Measurements from ENCODE around the gene PXYLP1. TPM values are rescaled to one million over a fixed set of nuclear protein-coding genes. Genes with fewer than 3 reads are reported as not detected.

The PXYLP1 gene
- total and polyA plus RNA-seq, 2 experiments from 2014 or later, result 21.3 to 25.8 TPM

DNA sequence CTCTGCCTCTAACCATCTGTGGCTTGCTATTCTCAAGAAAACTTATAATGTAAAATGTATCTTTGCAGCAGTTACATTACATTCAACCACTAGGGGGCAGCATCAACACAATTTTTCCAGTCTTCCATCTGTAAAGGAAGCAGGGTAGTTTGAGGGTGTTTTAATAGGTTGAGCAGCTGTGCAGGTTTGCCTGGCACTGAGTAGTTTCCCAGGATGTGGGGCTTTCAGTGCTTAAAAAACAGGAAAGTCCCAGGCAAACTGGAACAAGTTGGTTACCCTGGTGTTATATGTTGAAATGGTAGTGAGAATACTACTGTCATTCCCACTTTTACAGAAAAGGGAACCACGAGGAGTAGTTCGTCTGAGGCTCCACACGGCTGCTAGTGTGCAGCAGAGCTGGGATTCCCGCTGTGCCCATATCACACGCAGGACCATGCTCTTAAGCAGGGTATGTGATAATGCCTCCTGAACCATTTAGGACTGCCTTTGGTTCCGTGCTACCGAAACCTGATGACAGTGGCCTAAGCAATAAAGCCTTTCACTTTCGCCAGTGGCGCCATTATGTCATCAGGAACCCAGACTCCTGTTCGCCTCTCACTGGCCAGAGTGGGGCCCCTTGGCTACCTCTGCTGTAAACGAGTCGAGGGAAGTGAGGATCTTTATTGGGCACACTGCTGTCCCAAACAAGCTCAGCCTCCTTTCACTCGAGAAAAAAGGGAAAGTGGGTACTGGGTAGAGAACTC is 72.0 kb downstream of the PXYLP1 start:
- Histone ChIP-seq H3K4me2 (no peak overlapping the region), H2AFZ (no peak overlapping the region), H4K20me1 (ENCODE audit: insufficient read depth, poor library complexity, severe bottlenecking) (no peaks in the 10 kb centered on the region), H3K36me3 (replicated peaks; ENCODE audit: insufficient read depth, low read depth) (no peaks in the 10 kb centered on the region), H3K4me1 (ENCODE audit: insufficient read depth) (no peaks in the 10 kb centered on the region), H3K27ac (no peak overlapping the region), H3K27me3 (no peaks in the 10 kb centered on the region), H3K9me3 (ENCODE audit: low read depth) (no peaks in the 10 kb centered on the region), H3K79me2 (no peaks in the 10 kb centered on the region), H3K4me3 (no peak overlapping the region), H3K9me2 (replicated peaks; ENCODE audit: insufficient read depth) (no peaks in the 10 kb centered on the region)
- no peak for TF ChIP-seq EZH2 (IDR thresholded peaks at IDR 0.05; ENCODE audit: borderline replicate concordance)
- TF ChIP-seq, protein P1, sequence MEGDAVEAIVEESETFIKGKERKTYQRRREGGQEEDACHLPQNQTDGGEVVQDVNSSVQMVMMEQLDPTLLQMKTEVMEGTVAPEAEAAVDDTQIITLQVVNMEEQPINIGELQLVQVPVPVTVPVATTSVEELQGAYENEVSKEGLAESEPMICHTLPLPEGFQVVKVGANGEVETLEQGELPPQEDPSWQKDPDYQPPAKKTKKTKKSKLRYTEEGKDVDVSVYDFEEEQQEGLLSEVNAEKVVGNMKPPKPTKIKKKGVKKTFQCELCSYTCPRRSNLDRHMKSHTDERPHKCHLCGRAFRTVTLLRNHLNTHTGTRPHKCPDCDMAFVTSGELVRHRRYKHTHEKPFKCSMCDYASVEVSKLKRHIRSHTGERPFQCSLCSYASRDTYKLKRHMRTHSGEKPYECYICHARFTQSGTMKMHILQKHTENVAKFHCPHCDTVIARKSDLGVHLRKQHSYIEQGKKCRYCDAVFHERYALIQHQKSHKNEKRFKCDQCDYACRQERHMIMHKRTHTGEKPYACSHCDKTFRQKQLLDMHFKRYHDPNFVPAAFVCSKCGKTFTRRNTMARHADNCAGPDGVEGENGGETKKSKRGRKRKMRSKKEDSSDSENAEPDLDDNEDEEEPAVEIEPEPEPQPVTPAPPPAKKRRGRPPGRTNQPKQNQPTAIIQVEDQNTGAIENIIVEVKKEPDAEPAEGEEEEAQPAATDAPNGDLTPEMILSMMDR (IDR thresholded peaks at IDR 0.05; ENCODE audit: poor library complexity), result peak; percentile 93
- no peak for TF ChIP-seq EZH2phosphoT487 (IDR thresholded peaks at IDR 0.05; ENCODE audit: low read depth, severe bottlenecking, unreplicated experiment)
- peak; percentile 87 for DNase-seq (ENCODE audit: low spot score)
- WGBS (ENCODE audit: low lambda C conversion rate, missing lambda C conversion rate), result 92% methylated on average over 13 of the region's 13 CpGs

DNA sequence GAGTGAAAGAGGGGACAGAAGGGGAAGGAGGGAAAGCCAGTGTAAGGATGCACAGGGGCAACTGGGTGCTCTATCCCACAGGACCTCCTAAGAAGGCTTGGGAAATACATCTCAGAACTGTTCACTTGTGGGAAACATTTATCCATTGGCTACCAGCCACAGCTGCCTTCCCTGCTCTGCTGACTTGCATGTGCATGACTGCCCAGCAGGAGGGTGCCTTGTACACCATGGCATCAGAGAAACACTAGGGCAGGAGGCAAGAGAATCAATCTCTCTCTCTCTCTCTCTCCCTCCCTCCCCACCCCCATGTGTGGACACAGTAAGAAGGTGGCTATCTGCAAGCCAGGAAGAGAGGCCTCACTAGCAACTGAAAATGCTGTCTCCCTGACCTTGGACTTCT is 73.8 kb downstream of the PXYLP1 start:
- H3K79me2 ChIP-seq, result no peaks in the 10 kb centered on the region
- no peaks in the 10 kb centered on the region for H3K36me3 ChIP-seq (replicated peaks; ENCODE audit: insufficient read depth, low read depth)
- no peak for DNase-seq (ENCODE audit: low spot score)
- TF ChIP-seq, protein P1 (IDR thresholded peaks at IDR 0.05; ENCODE audit: poor library complexity), result no peak
- no peak for TF ChIP-seq EZH2 (IDR thresholded peaks at IDR 0.05; ENCODE audit: borderline replicate concordance)
- TF ChIP-seq EZH2phosphoT487 (IDR thresholded peaks at IDR 0.05; ENCODE audit: low read depth, severe bottlenecking, unreplicated experiment), result no peak
- no peaks in the 10 kb centered on the region for H3K9me3 ChIP-seq (ENCODE audit: low read depth)
- no peaks in the 10 kb centered on the region for H3K27me3 ChIP-seq
- no peak overlapping the region for H3K27ac ChIP-seq
- no peak overlapping the region for H2AFZ ChIP-seq
- H3K4me1 ChIP-seq (ENCODE audit: insufficient read depth), result no peaks in the 10 kb centered on the region
- H3K4me3 ChIP-seq, result no peak overlapping the region
- H3K9me2 ChIP-seq (replicated peaks; ENCODE audit: insufficient read depth), result no peaks in the 10 kb centered on the region
- H4K20me1 ChIP-seq (ENCODE audit: insufficient read depth, poor library complexity, severe bottlenecking), result no peaks in the 10 kb centered on the region
- H3K4me2 ChIP-seq, result no peak overlapping the region

DNA sequence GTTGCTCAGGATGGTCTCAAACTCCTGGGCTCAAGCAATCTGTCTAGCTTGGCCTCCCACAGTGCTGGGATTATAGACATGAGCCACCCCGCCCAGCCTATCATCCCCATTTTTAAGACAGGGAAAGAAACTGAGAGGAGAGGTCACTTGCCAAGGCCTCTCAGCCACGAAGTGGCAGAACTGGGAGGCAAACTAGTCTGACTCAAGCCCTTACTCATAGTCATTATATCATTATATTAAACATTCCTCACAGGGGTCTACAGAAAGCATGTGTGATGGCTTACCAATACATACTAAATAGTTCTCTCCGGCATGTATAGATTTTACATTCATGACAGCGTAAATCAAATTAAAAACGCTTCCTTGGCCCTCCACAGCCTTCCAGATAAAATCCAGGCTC is 74.7 kb downstream of the PXYLP1 start:
- Histone ChIP-seq H3K9me3 (ENCODE audit: low read depth) (no peaks in the 10 kb centered on the region), H4K20me1 (ENCODE audit: insufficient read depth, poor library complexity, severe bottlenecking) (no peaks in the 10 kb centered on the region), H3K27me3 (no peaks in the 10 kb centered on the region), H3K4me3 (no peak overlapping the region), H2AFZ (no peak overlapping the region), H3K4me1 (ENCODE audit: insufficient read depth) (no peaks in the 10 kb centered on the region), H3K9me2 (replicated peaks; ENCODE audit: insufficient read depth) (no peaks in the 10 kb centered on the region), H3K27ac (no peak overlapping the region), H3K36me3 (replicated peaks; ENCODE audit: insufficient read depth, low read depth) (no peaks in the 10 kb centered on the region), H3K4me2 (no peak overlapping the region), H3K79me2 (no peaks in the 10 kb centered on the region)
- no peak for DNase-seq (ENCODE audit: low spot score)
- 81% methylated on average over 5 of the region's 5 CpGs for WGBS (ENCODE audit: low lambda C conversion rate, missing lambda C conversion rate)
- TF ChIP-seq EZH2 (IDR thresholded peaks at IDR 0.05; ENCODE audit: borderline replicate concordance) (no peak), EZH2phosphoT487 (IDR thresholded peaks at IDR 0.05; ENCODE audit: low read depth, severe bottlenecking, unreplicated experiment) (no peak)
- TF ChIP-seq, protein P1 (IDR thresholded peaks at IDR 0.05; ENCODE audit: poor library complexity), result no peak

Measured in hepatocyte (in vitro differentiated cells).